HL-60/S4 treated with phorbol 12-myristate 13-acetate at 8.2 ng/mL for 4 days and 3 days (cell line): Measurements from ENCODE around the gene SAT2.

Source experiments
- in situ Hi-C: fragments of 300-500 bp; cut with MboI; formaldehyde crosslinking; loops from 2 replicates; pipeline ENCODE4 v1.15.0; 2022; ENCODE audit warnings: low sequenced_read_pairs

Gene SAT2

GRCh38 chr17:7577327-7578199, 50.1 kb downstream of the SAT2 start:
- in situ Hi-C loops: loop anchor here (25.0 kb wide), 2 partner anchors 110 to 260 kb away; partner anchors contain the start of genes KDM6B, TP53 and WRAP53

GRCh38 chr17:7576432-7576937, 51.1 kb downstream of the SAT2 start:
- in situ Hi-C loops: loop anchor here (25.0 kb wide), 2 partner anchors 111 to 261 kb away; partner anchors contain the start of genes KDM6B, TP53 and WRAP53
